ENCODE data around the gene ATP8A2. TPM values are rescaled to one million over a fixed set of nuclear protein-coding genes. Genes with fewer than 3 reads are reported as not detected.

The ATP8A2 gene
- total and polyA plus RNA-seq, 2 of the 4 experiments (the other 2 are of a cell fraction), result 0.02 to 0.18 TPM

DNA sequence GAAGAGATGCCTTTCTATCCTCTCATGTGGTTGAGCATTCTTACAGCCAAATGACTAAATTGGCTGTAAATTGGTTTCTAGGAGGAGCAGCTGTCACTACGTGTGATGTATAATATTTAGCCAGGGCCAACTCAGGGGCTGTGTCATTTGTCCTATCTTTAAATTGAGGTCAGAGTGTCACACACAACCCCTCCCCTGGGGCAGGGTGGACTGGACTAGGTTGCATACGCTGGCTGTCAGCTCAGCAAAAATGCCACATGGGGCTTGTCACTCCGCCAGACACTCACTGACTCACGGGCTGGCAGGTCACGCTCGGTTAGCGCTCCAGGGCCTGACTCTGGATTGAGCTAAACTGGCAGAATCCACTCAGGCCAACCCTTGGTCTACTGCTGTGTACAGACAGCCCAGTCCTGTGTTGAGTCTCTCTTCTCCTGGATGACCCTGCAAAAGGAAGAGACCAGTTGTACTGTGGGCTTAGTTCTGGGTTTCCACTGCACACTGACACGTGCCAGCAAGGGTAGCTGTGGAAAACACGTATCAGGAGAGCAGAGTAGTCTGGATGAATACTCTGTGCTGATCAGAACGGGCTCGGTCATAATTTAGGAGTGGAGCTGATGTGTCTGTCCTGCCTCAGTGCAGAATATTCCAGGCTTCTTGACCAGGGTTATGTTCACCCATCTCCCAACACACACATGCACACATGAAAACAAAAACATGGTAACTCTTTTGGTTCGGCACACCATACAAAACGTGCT, 650.9 kb downstream of the ATP8A2 start:
- Histone ChIP-seq H3K36me3 (ENCODE audit: control insufficient read depth, insufficient read depth, low read length) (no peaks in the 10 kb centered on the region), H4K20me1 (ENCODE audit: insufficient read depth, low read length) (no peaks in the 10 kb centered on the region), H2BK5ac (ENCODE audit: low read depth, low read length, poor library complexity, severe bottlenecking) (no peak overlapping the region), H2BK120ac (ENCODE audit: low read depth, low read length) (no peak overlapping the region), H3K4me1 (ENCODE audit: control insufficient read depth, insufficient read depth, low read length) (no peaks in the 10 kb centered on the region), H2AK5ac (ENCODE audit: low read depth, low read length) (no peak overlapping the region), H3K14ac (replicated peaks; ENCODE audit: low read depth, low read length) (no peak overlapping the region), H3K23ac (ENCODE audit: low read depth, low read length) (no peak overlapping the region), H3K56ac (ENCODE audit: extremely low read depth, insufficient read depth, low read length) (no peak overlapping the region), H4K91ac (ENCODE audit: insufficient read depth, low read depth, low read length) (no peak overlapping the region), H4K8ac (ENCODE audit: low read depth in 2 of 2, low read length in 2 of 2) (no peak overlapping the region), H3K4me3 (ENCODE audit: insufficient read depth, low read depth, low read length) (no peak overlapping the region), H2AFZ (replicated peaks; ENCODE audit: low read length, poor library complexity) (peak overlapping the region; percentile 2), H3K4me2 (ENCODE audit: low read depth, low read length) (no peak overlapping the region), H4K5ac (ENCODE audit: low read depth, low read length) (no peak overlapping the region), H3K9me1 (ENCODE audit: insufficient read depth, low read length) (0 out of 2 replicates have a peak, but pooled peaks cover 3% of the 10 kb centered on the region), H2BK20ac (ENCODE audit: low read depth, low read length) (no peak overlapping the region), H3K27me3 (ENCODE audit: control insufficient read depth, insufficient read depth, low read length) (no peaks in the 10 kb centered on the region), H3K18ac (ENCODE audit: low read depth, low read length) (no peak overlapping the region), H3K4ac (ENCODE audit: low read depth, low read length) (0 out of 2 replicates have a peak overlapping the region, but pooled peaks have one; percentile 33), H2AK9ac (replicated peaks; ENCODE audit: low read depth, low read length, poor library complexity) (no peak overlapping the region), H3K9ac (ENCODE audit: low read depth, low read length) (no peak overlapping the region), H3K27ac (ENCODE audit: insufficient read depth, low read length) (no peak overlapping the region), H3K79me1 (ENCODE audit: low read depth in 1 of 2, low read length in 2 of 2) (no peaks in the 10 kb centered on the region), H2BK15ac (ENCODE audit: low read depth, low read length) (no peak overlapping the region), H3K9me3 (ENCODE audit: control insufficient read depth, insufficient read depth, low read length) (no peaks in the 10 kb centered on the region)
- ChIA-PET CTCF (no interaction called here), POLR2A (ENCODE audit: unreplicated experiment) (no interaction called here)
- WGBS, 2 experiments (ENCODE audit: extremely low coverage in 2 of 2, insufficient read length in 1 of 2), result 3% methylated on average over 7 of the region's 13 CpGs; no CpG with 5 or more reads in 1 of the 2 experiments
- ATAC-seq (ENCODE audit: low read depth) (peak; percentile 65), DNase-seq (peak; percentile 47)
- in situ Hi-C loops (cut with MboI; ENCODE audit: low sequenced_read_pairs), result no loop called here
- peak; percentile 56; the same call in 1 of the 2 replicates for TF ChIP-seq MAFK (IDR thresholded peaks at IDR 0.05; ENCODE audit: low read depth, low read length)
- TF ChIP-seq NFE2L2 (IDR thresholded peaks at IDR 0.05; ENCODE audit: low read depth, low read length), result no peak
- TF ChIP-seq BHLHE40 (IDR thresholded peaks at IDR 0.05; ENCODE audit: low read depth, low read length), result no peak
- intact Hi-C loops (cut with micrococcal nuclease), result no loop called here
- dilution Hi-C loops (cut with HindIII; ENCODE audit: low sequenced_read_pairs, unreplicated experiment), result no loop called here
- BruUV-seq (replicated peaks), result no TSS peak
